Vagina (tissue), 2 donors: ENCODE measurements around the gene FRG2. TPM values are rescaled to one million over a fixed set of nuclear protein-coding genes. Genes with fewer than 3 reads are reported as not detected.
A peak's percentile ranks its signal among the peaks of the same experiment; 100 is the strongest.
"Not testable (repeated sequence)": the region's sequence is repeated elsewhere in the genome, so short reads cannot be mapped to it uniquely, and the experiment has no call there.

Source experiments
- DNase-seq, 2 donors: peaks; one replicate each; pipeline ENCODE4 v3.0.0-alpha.2; 2017; ENCODE audit errors: extremely low spot score in 2 of 2
- H3K27ac ChIP-seq: fragments of 200-600 bp; sonication (generic); one replicate; pipeline ENCODE4 v1.5.1; 2019
- H3K27me3 ChIP-seq: fragments of 200-600 bp; sonication (generic); one replicate; pipeline ENCODE4 v1.5.1; 2019
- H3K36me3 ChIP-seq, 2 donors: fragments of 200-600 bp; sonication (generic); one replicate each; pipeline ENCODE4 v1.5.1; 2017 to 2019
- H3K4me1 ChIP-seq: fragments of 200-600 bp; sonication (generic); one replicate; pipeline ENCODE4 v1.5.1; 2019
- H3K4me3 ChIP-seq, 2 donors: fragments of 200-600 bp; sonication (generic); 1 replicate in 1 of 2; 2 replicates in 1 of 2; pipeline ENCODE4 v1.5.1; 2016 to 2019
- H3K9me3 ChIP-seq: fragments of 200-600 bp; sonication (generic); one replicate; pipeline ENCODE4 v1.5.1; 2019
- POLR2A ChIP-seq, 2 donors: fragments of 450-650 bp; IDR thresholded peaks; one replicate each; pipeline ENCODE4 v1.6.1; 2017; ENCODE audit warnings: antibody characterized with exemption in 2 of 2, mild to moderate bottlenecking in 2 of 2, moderate library complexity in 2 of 2
- POLR2AphosphoS5 ChIP-seq, 2 donors: sonication (generic); formaldehyde crosslinking; IDR thresholded peaks; one replicate each; pipeline ENCODE4 v1.9.0; 2017; ENCODE audit warnings: antibody characterized with exemption in 2 of 2, mild to moderate bottlenecking in 2 of 2, low read depth in 1 of 2; ENCODE audit not compliant: insufficient read depth in 1 of 2
- intact Hi-C: fragments of 100-400 bp; cut with DNase I; formaldehyde crosslinking; loops from one replicate; pipeline ENCODE4 v1.15.1; 2023
- total RNA-seq: library from RNA; depleted of rRNA; stranded (reverse); fragments of >200 nt; gene quantifications from one replicate; pipeline ENCODE4 v1.2.3, GENCODE V29; 2016
- TF ChIP-seq, protein P1 (sequence below), 3 experiments: fragments of 450-650 bp in 2 of 3; fragments of 200-600 bp in 1 of 3; sonication (generic) in 1 of 3; IDR thresholded peaks; one replicate each; pipeline ENCODE4 v1.5.1; 2017 to 2019; ENCODE audit warnings: antibody characterized with exemption in 3 of 3, mild to moderate bottlenecking in 2 of 3, moderate library complexity in 2 of 3

The FRG2 gene
- total RNA-seq, 1 donor from 2014 or later: not detected

DNA sequence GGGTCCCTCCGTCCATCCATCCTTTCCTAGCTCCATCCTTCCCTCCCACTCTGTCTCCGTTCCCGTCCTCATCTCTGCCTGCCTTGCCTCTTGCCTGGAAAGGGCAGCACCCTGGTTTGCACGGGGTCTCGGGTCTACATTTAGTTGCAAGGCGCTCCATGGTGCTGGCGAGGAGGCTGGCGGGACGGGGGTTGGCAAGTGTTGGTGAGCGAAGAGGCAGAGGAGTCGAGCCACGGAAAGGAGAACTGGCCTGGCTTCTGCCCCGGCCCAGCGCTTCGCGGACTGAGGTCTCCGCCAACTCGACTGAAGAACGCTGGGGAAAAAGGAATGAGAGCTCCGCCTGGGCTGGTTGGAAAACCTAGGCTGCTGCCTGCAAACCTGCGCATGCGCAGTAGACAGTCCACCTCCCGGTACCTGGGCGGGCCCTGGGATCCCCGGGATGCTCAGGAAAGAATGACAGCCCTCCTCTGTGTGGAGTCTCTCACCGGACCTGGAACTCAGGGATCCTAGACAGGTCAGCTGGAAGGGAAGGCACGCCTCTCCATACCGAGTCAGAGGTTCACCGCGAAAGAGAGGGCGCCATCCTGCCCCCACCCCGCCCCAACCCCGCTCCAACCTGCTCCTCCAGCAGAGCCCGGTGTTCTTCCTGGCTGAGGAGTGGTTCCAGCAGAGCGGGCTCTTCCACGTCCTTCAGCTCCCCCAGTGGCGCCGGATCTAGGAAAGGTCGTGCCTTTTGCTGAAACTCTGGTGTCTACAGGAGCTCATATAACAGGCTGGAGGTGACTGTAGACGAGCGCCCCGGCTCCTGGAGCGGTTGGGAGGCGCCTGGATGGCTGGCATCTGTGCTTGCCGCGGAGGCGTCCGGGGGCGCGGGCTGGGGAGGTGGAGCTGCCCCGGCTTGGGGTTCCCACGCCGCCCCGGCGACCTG is 6.0 kb downstream of the FRG2 start:
- H3K36me3 ChIP-seq: no peaks in the 10 kb centered on the region
- TF ChIP-seq, protein P1, sequence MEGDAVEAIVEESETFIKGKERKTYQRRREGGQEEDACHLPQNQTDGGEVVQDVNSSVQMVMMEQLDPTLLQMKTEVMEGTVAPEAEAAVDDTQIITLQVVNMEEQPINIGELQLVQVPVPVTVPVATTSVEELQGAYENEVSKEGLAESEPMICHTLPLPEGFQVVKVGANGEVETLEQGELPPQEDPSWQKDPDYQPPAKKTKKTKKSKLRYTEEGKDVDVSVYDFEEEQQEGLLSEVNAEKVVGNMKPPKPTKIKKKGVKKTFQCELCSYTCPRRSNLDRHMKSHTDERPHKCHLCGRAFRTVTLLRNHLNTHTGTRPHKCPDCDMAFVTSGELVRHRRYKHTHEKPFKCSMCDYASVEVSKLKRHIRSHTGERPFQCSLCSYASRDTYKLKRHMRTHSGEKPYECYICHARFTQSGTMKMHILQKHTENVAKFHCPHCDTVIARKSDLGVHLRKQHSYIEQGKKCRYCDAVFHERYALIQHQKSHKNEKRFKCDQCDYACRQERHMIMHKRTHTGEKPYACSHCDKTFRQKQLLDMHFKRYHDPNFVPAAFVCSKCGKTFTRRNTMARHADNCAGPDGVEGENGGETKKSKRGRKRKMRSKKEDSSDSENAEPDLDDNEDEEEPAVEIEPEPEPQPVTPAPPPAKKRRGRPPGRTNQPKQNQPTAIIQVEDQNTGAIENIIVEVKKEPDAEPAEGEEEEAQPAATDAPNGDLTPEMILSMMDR (IDR thresholded peaks at IDR 0.05): no peak
- TF ChIP-seq POLR2A (IDR thresholded peaks at IDR 0.05): no peak
- TF ChIP-seq POLR2AphosphoS5 (IDR thresholded peaks at IDR 0.05; ENCODE audit: insufficient read depth in 1 of 2, low read depth in 1 of 2): no peak
- H3K27me3 ChIP-seq: no peaks in the 10 kb centered on the region
- peak in 1 of 2 donors; percentile 65 for DNase-seq
- H3K9me3 ChIP-seq: no peaks in the 10 kb centered on the region
- no peak overlapping the region for H3K27ac ChIP-seq
- intact Hi-C loops: no loop called here
- peaks cover 12% of the 10 kb centered on the region for H3K4me1 ChIP-seq
- peak overlapping the region; percentile 4 to 5 for H3K4me3 ChIP-seq

DNA sequence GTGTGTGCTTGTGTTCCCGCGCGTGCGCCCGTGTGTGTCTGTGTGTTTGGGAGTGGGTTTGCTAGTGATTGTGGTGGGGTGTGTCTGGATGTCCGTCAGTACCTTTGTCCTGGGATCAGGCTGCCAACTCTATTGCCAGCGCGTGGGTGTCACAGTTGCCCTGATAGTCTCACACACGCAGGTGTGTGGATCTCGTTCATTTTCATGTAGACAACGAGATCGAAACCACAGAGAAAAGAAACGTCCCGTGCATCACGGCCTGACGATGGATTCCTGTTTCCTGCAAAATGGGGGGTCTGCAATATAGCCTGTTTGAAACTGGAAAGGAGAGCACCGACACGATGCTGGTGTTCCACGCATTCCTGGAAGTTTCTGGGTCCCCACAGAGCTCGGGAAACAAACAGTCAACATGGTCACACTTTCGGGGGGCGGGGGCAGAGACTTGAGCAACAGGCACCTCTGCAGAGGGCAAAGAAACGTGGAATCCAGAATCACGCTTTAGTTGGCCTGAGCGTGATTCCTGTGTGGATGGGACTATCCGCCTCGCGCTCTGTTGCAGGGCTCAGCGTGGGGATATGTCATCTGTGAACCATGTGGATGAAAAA is 7.1 kb downstream of the FRG2 start:
- DNase-seq: not testable (repeated sequence)
- H3K4me1 ChIP-seq: peaks cover 14% of the 10 kb centered on the region

DNA sequence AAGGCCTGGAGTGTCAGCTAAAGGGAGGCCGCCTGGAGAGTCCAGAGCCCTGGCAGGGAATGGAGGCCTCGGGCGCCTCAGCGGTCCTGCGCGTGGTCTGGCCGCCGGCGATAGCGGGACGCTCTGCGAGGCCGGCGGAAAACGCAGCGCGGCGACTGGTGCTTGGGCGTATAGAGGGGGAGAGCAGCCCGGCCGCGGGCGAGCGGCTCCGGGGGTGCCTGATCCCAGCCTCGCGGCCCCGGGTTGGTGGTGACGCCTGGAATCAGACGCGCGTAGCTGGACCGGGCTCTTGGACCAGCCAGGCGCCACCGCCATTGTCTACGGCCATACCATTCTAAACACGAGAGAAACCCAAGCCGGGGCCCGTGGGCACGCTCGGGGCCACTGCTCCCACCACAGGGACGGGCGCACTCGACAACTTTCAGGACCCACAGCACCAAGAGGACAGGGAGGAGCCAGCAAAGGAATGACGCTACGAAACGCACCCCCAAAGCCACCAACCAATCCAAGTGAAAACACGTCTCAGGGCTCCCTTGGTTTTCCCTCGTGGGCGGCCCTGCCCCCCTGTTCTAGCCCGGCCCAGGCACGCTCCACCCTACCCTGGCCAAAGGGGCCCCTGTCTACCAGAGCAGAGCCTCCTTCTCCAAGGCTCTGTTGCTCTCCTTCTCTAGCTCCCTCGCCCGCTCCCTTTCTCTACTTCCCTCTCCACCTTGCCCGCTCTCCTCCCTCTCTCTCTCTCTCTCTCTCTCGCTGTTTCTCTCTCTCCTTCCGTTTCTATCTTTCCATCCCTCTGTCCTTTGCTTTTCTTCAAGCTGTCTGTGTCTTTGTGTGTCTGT is 7.8 kb downstream of the FRG2 start:
- intact Hi-C loops: no loop called here
- no peak overlapping the region for H3K27ac ChIP-seq
- no peaks in the 10 kb centered on the region for H3K27me3 ChIP-seq
- no peaks in the 10 kb centered on the region for H3K9me3 ChIP-seq
- H3K4me3 ChIP-seq: no peak overlapping the region
- peaks cover 18% of the 10 kb centered on the region for H3K4me1 ChIP-seq
- no peak for TF ChIP-seq POLR2A (IDR thresholded peaks at IDR 0.05)
- no peak for TF ChIP-seq POLR2AphosphoS5 (IDR thresholded peaks at IDR 0.05; ENCODE audit: insufficient read depth in 1 of 2, low read depth in 1 of 2)
- TF ChIP-seq, protein P1 (IDR thresholded peaks at IDR 0.05): no peak
- H3K36me3 ChIP-seq: no peaks in the 10 kb centered on the region
- no peak for DNase-seq

More for the DNA sequence above, 7.1 kb downstream of the FRG2 start:
- H3K4me3 ChIP-seq, intact Hi-C loops, H3K27me3 ChIP-seq, H3K36me3 ChIP-seq, H3K9me3 ChIP-seq, H3K27ac ChIP-seq: not testable (repeated sequence)

DNA sequence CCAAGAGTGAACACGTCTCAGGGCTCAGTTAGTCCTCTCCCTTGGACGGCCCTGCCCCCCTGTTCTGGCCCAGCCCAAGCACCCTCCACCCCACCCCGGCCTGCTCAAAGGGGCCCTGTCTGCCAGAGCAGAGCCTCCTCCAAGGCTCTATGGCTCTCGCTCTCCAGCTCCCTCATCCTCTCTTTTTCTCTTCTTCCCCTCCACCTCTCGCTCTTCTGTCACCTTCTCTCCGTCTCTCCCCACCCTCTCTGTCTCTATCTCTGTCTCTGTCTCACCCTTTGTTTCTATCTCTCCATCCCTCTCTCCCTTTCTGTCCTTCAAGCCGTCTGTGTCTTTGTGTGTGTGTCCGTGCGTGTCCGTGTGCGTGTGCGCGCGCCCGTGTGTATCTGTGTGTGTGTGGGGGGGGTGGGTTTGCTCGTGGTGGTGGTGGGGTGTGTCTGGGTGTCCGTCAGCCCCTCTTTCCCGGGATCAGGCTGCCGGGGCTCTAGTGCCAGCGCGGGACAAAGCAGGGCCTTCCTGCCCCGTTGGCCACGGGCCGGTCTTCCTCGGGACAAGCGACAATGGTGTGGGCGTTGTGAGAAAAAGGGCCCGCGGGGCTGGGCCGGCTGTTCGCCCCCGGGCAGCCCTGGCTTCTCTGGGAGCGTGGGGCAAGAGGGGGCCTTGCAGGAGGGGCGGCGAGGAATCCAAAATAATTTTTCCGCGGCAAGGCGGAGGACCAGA is 8.7 kb downstream of the FRG2 start:
- H3K36me3 ChIP-seq: no peaks in the 10 kb centered on the region
- no peak overlapping the region for H3K27ac ChIP-seq
- DNase-seq: no peak
- TF ChIP-seq POLR2AphosphoS5 (IDR thresholded peaks at IDR 0.05; ENCODE audit: insufficient read depth in 1 of 2, low read depth in 1 of 2): no peak
- no peak for TF ChIP-seq POLR2A (IDR thresholded peaks at IDR 0.05)
- TF ChIP-seq, protein P1 (IDR thresholded peaks at IDR 0.05): no peak
- no peaks in the 10 kb centered on the region for H3K27me3 ChIP-seq
- H3K4me1 ChIP-seq: peaks cover 18% of the 10 kb centered on the region
- H3K9me3 ChIP-seq: no peaks in the 10 kb centered on the region
- no peak overlapping the region for H3K4me3 ChIP-seq
- intact Hi-C loops: no loop called here
